Measurements from ENCODE around the gene PARP6. TPM values are rescaled to one million over a fixed set of nuclear protein-coding genes. Genes with fewer than 3 reads are reported as not detected.

Gene PARP6
- total RNA-seq, 1 experiment from 2014 or later = 41.9 TPM

DNA sequence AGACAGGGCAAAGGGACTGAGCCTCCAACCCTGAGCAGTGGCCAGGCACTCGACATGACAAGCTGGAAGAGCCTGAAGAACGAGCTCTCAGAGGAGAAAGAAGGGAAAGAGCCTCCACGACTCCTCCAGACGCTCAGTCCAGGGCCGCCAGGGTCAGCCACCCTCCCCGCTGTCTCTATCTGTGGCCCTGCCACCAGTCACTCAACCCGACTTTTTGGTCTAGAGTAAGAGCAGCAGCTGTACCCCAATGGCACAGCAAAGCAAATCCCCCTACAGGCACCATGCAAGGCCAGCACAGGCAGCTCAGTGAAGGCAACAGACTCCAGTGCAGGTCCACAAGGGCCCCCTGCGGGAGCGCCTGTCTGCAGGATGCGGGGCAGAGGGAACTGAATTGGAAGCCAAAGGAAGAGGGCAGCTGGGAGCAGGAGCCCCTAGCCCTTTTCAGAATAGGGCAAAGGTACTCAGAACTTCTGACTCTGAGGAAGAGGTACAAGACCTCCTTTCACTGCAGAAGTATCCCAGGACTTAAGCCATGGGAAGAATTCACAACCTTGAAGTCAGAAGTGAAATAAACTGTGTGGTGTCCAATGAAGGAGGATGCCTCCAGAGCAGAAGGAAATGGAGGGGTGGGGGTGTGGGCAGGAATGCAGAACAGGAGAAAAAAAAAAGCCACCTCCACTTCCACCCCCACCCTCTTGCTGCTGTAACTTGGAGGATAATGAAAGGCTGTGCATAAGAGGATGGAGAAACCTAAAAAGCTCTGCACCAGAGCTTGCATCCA lies 66.3 kb downstream of the PARP6 start:
- ATAC-seq (no peak), DNase-seq (ENCODE audit: low spot score) (no peak)
- CTCF ChIA-PET = no interaction called here
- Mint-ChIP-seq H3K4me1 (no peaks in the 10 kb centered on the region), H3K4me3 (no peak overlapping the region), H3K27ac (no peak overlapping the region), H3K27me3 (ENCODE audit: low read depth) (no peaks in the 10 kb centered on the region), H3K9me3 (no peaks in the 10 kb centered on the region), H3K36me3 (peaks cover 99% of the 10 kb centered on the region)
- POLR2A ChIA-PET = no interaction called here
- no peak for TF ChIP-seq ZBTB21 (CRISPR knock-in tag; IDR thresholded peaks at IDR 0.05; ENCODE audit: borderline replicate concordance)
- no peak for TF ChIP-seq PRDM15 (CRISPR knock-in tag; IDR thresholded peaks at IDR 0.05)
- TF ChIP-seq, protein P1, sequence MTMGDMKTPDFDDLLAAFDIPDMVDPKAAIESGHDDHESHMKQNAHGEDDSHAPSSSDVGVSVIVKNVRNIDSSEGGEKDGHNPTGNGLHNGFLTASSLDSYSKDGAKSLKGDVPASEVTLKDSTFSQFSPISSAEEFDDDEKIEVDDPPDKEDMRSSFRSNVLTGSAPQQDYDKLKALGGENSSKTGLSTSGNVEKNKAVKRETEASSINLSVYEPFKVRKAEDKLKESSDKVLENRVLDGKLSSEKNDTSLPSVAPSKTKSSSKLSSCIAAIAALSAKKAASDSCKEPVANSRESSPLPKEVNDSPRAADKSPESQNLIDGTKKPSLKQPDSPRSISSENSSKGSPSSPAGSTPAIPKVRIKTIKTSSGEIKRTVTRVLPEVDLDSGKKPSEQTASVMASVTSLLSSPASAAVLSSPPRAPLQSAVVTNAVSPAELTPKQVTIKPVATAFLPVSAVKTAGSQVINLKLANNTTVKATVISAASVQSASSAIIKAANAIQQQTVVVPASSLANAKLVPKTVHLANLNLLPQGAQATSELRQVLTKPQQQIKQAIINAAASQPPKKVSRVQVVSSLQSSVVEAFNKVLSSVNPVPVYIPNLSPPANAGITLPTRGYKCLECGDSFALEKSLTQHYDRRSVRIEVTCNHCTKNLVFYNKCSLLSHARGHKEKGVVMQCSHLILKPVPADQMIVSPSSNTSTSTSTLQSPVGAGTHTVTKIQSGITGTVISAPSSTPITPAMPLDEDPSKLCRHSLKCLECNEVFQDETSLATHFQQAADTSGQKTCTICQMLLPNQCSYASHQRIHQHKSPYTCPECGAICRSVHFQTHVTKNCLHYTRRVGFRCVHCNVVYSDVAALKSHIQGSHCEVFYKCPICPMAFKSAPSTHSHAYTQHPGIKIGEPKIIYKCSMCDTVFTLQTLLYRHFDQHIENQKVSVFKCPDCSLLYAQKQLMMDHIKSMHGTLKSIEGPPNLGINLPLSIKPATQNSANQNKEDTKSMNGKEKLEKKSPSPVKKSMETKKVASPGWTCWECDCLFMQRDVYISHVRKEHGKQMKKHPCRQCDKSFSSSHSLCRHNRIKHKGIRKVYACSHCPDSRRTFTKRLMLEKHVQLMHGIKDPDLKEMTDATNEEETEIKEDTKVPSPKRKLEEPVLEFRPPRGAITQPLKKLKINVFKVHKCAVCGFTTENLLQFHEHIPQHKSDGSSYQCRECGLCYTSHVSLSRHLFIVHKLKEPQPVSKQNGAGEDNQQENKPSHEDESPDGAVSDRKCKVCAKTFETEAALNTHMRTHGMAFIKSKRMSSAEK (CRISPR knock-in tag; IDR thresholded peaks at IDR 0.05; ENCODE audit: borderline replicate concordance) = no peak
- no peak for TF ChIP-seq ATF3 (CRISPR knock-in tag; conservative IDR thresholded peaks at IDR 0.05)
- TF ChIP-seq ATF6 (CRISPR knock-in tag; IDR thresholded peaks at IDR 0.05) = no peak

DNA sequence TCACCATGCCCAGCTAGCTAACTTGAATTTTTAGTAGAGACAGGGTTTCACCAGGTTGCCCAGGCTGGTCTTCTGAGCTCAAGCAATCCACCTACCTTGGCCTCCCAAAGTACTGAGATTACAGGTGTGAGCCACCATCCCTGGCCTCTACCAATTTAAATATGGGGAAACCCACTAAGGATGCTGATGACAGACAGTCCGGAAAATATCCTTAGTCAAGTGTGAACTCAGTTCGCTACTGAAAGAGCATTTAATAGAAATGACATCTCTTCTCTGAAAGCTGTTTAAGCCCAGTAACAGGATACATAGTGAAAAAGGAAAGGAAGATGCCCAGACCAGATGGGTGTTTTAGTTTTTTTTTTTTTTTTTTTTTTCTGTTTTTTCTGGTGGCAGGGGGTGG lies 67.1 kb downstream of the PARP6 start:
- ATAC-seq (no peak), DNase-seq (ENCODE audit: low spot score) (no peak)
- H3K4me1 Mint-ChIP-seq = no peaks in the 10 kb centered on the region
- no peaks in the 10 kb centered on the region for H3K27me3 Mint-ChIP-seq (ENCODE audit: low read depth)
- H3K4me3 Mint-ChIP-seq = no peak overlapping the region
- H3K27ac Mint-ChIP-seq = 0 out of 2 replicates have a peak overlapping the region, but pooled peaks have one; percentile 57
- no peaks in the 10 kb centered on the region for H3K9me3 Mint-ChIP-seq
- POLR2A ChIA-PET = interaction anchor here (0.6 kb wide), 1 partner anchor 55 kb away, joined by 3 read pairs; no protein-coding TSS in a partner anchor
- peaks cover 98% of the 10 kb centered on the region for H3K36me3 Mint-ChIP-seq
- TF ChIP-seq, protein P2, sequence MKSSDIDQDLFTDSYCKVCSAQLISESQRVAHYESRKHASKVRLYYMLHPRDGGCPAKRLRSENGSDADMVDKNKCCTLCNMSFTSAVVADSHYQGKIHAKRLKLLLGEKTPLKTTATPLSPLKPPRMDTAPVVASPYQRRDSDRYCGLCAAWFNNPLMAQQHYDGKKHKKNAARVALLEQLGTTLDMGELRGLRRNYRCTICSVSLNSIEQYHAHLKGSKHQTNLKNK (CRISPR knock-in tag; IDR thresholded peaks at IDR 0.05) = no peak
- TF ChIP-seq ZNF263 (CRISPR knock-in tag; IDR thresholded peaks at IDR 0.05; ENCODE audit: low read depth) = no peak
- no peak for TF ChIP-seq CBFB (CRISPR knock-in tag; IDR thresholded peaks at IDR 0.05; ENCODE audit: low read depth)
- no peak for TF ChIP-seq ZNF121 (CRISPR knock-in tag; IDR thresholded peaks at IDR 0.05)
- TF ChIP-seq TP53 (CRISPR knock-in tag; IDR thresholded peaks at IDR 0.05) = no peak
- TF ChIP-seq MLX (CRISPR knock-in tag; IDR thresholded peaks at IDR 0.05) = no peak
- CTCF ChIA-PET = no interaction called here
